Peyer's patch (tissue), 4 donors: ENCODE results near the gene PCAT6. TPM values are rescaled to one million over a fixed set of nuclear protein-coding genes. Genes with fewer than 3 reads are reported as not detected.

Source experiments
- DNase-seq, 3 donors: peaks; one replicate each; pipeline ENCODE4 v3.0.0-alpha.2; 2017 to 2019
- H3K27ac ChIP-seq, 4 donors: fragments of 200-600 bp; sonication (generic); one replicate each; pipeline ENCODE4 v1.5.1; 2016 to 2019
- H3K27me3 ChIP-seq, 2 donors: fragments of 200-600 bp; sonication (generic); one replicate each; pipeline ENCODE4 v1.5.1; 2019
- H3K36me3 ChIP-seq, 3 donors: fragments of 200-600 bp; sonication (generic); one replicate each; pipeline ENCODE4 v1.5.1; 2016 to 2019
- H3K4me1 ChIP-seq, 4 donors: fragments of 200-600 bp; sonication (generic); one replicate each; pipeline ENCODE4 v1.5.1; 2016 to 2019
- H3K4me3 ChIP-seq, 4 donors: fragments of 200-600 bp; sonication (generic); 1 replicate in 3 of 4; 2 replicates in 1 of 4; pipeline ENCODE4 v1.5.1; 2016 to 2019; ENCODE audit warnings: mild to moderate bottlenecking in 1 of 4
- H3K9me3 ChIP-seq, 4 donors: fragments of 200-600 bp; sonication (generic); one replicate each; pipeline ENCODE4 v1.5.1; 2016 to 2019; ENCODE audit warnings: mild to moderate bottlenecking in 1 of 4
- CTCF ChIP-seq, 6 experiments: fragments of 450-650 bp in 4 of 6; fragments of 200-600 bp in 2 of 6; sonication (generic) in 1 of 6; IDR thresholded peaks; one replicate each; pipeline ENCODE4 v1.5.1; 2017 to 2019; ENCODE audit warnings: antibody characterized with exemption in 6 of 6, mild to moderate bottlenecking in 3 of 6, moderate library complexity in 1 of 6
- POLR2A ChIP-seq, 2 donors: fragments of 450-650 bp; IDR thresholded peaks; one replicate each; pipeline ENCODE4 v1.5.1; 2017; ENCODE audit warnings: antibody characterized with exemption in 2 of 2, mild to moderate bottlenecking in 2 of 2, moderate library complexity in 2 of 2
- total RNA-seq, 4 donors: library from RNA; depleted of rRNA; stranded (reverse); fragments of >200 nt; gene quantifications; one replicate each; pipeline ENCODE4 v1.1.0, GENCODE V29; 2016

Gene PCAT6
- total RNA-seq, 4 donors from 2014 or later, result not detected

GRCh38 chr1:202807926-202808757, 2.6 kb upstream of the PCAT6 start, which contains the start of gene KDM5B:
TSS of gene KDM5B (minus strand) at chr1:202808421. CDS start at chr1:202808305, 116 bp downstream.
- peak; percentile 51 to 86 (median 82) for DNase-seq
- no peaks in the 10 kb centered on the region for H3K27me3 ChIP-seq
- TF ChIP-seq CTCF (IDR thresholded peaks at IDR 0.05) (no peak), POLR2A (IDR thresholded peaks at IDR 0.05) (peak; percentile 75 to 76)
- H3K9me3 ChIP-seq, result no peaks in the 10 kb centered on the region
- H3K4me3 ChIP-seq, result peak within 1 kb of the TSS; percentile 77 to 98 (median 89)
- H3K36me3 ChIP-seq, result no peaks in the 10 kb centered on the region
- peaks cover 0 to 20% (median 1%) of the 10 kb centered on the region in 4 donors for H3K4me1 ChIP-seq
- H3K27ac ChIP-seq, result peak within 1 kb of the TSS; percentile 86 to 93 (median 88)

DNA sequence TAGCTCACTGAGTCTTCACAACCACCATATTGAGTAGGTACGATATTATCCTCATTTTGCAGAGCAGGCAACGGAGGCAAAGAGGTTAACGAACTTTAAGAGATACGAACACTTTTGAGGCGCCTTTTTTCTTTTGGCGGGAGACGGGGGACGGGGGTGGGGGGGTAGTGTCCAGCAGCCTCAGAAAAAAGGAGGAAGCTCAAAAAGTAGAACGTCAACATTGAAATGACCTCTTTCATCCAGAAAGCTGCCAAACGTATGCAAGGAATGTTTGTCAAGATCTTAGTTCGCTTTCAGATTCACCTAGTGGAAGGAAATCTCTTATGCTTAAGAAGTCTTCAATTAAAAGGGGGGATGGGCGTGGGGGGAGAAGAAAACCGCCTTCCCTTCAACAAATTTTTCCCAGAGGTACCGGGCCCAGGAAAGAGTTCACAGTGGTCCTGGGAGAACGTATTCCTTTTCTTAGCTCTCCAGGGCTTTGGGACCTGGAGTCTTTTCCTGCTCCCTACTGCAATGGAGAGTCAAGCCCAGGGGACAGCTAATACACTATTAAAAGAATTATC, 1.1 kb upstream of the PCAT6 start:
- Histone ChIP-seq H3K36me3 (no peaks in the 10 kb centered on the region), H3K27ac (peak overlapping the region in 2 of 4 donors; percentile 82 to 85), H3K27me3 (no peaks in the 10 kb centered on the region), H3K4me1 (peaks cover 0 to 15% (median 1%) of the 10 kb centered on the region in 4 donors), H3K9me3 (no peaks in the 10 kb centered on the region), H3K4me3 (peak overlapping the region in 2 of 4 donors; percentile 82 to 84)
- no peak for DNase-seq
- no peak for TF ChIP-seq CTCF (IDR thresholded peaks at IDR 0.05)
- no peak for TF ChIP-seq POLR2A (IDR thresholded peaks at IDR 0.05)

DNA sequence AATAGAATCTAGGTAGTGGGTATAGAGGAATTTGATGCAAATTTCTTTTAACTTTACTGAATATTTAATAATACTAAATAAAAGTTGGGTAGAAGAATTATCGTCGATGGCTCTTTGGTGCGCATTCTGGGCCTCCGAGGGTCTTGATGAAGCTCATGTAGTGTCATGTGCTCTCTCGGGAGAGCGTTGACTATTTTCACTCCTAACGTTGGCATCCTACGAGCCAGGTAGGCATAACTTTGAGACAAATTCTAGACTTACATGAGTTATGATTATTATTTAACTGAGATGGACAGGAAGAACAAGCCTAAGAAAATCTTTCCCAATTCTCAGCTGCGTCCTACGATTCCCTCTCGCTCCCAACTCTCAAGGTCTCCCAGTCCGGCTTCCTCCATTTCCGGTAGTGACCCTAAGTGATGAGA, 550 bp upstream of the PCAT6 start:
- Histone ChIP-seq H3K27me3 (no peaks in the 10 kb centered on the region), H3K4me1 (peaks cover 0 to 15% (median 1%) of the 10 kb centered on the region in 4 donors), H3K4me3 (peak overlapping the region; percentile 55 to 84 (median 78)), H3K9me3 (no peaks in the 10 kb centered on the region), H3K27ac (peak overlapping the region; percentile 72 to 88 (median 84)), H3K36me3 (no peaks in the 10 kb centered on the region)
- DNase-seq, result peak in 1 of 3 donors; percentile 19
- TF ChIP-seq POLR2A (IDR thresholded peaks at IDR 0.05) (no peak), CTCF (IDR thresholded peaks at IDR 0.05) (no peak)

DNA sequence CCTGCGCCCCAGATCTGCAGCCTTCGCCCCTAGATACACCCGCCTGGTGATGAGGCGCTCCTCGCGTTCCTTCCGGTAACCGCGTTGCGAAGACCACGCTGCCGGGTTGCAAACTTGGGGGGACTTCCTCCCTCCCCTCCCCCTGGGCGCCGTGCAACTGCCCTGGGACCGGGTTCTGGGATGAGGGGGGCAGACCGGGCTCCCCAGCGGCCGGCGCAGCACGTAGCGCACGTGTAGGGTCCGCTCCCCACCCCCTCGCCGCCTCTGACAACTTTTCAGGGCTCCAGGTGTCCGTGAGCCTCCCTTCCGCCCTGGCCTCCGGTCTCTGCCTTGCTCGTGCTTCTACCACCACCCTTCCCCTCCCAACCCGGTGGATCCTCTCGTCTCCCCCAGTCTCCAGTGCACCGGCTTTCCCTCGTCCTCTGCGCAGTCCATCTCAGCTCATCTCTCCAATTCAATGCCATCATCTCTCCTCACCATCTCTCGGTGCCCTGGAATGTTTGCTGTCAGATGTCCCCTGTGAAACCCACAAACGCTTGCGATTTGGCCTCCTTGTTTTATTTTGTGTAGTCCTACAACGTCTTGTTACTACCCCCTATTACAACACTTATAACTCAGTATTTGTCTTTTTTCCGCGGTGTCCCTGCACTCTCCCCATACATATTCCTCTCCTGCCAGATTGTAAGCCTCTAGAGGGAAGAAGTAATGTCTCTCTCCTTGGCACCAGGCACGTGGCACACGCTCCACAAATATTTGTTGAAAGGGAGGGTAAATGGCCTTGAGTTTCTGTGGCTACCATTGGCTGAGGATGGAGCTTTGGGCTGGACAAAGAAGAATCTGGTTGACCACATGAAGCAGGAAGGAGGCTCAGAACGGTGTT, 782 bp downstream of the PCAT6 start:
- no peaks in the 10 kb centered on the region for H3K27me3 ChIP-seq
- no peaks in the 10 kb centered on the region for H3K36me3 ChIP-seq
- peaks cover 0 to 15% (median 0%) of the 10 kb centered on the region in 4 donors for H3K4me1 ChIP-seq
- H3K9me3 ChIP-seq, result no peaks in the 10 kb centered on the region
- DNase-seq, result peak in 2 of 3 donors; percentile 44 to 62
- peak overlapping the region; percentile 72 to 88 (median 84) for H3K27ac ChIP-seq
- TF ChIP-seq POLR2A (IDR thresholded peaks at IDR 0.05) (no peak), CTCF (IDR thresholded peaks at IDR 0.05) (no peak)
- peak overlapping the region; percentile 55 to 84 (median 78) for H3K4me3 ChIP-seq
